Common myeloid progenitor, CD34-positive (primary cell): ENCODE results near the gene CRTC1.

Source experiments
- CTCF ChIA-PET: fragments of 350-600 bp; sonication (Branson Sonifier 250); formaldehyde crosslinking; loops from one replicate; lab custom pipeline; 2021; ENCODE audit warnings: antibody characterized with exemption; lab: Charles Lee
- POLR2A ChIA-PET: fragments of 350-600 bp; sonication (Branson Sonifier 250); formaldehyde crosslinking; loops from one replicate; lab custom pipeline; 2021; ENCODE audit warnings: antibody characterized with exemption; lab: Charles Lee
- DNase-seq, 3 donors: peaks; one replicate each; pipeline versions ENCODE4 v3.0.0 to v3.0.0-alpha.2; 2013
- H3K27ac ChIP-seq, 2 experiments: 1 replicate in 1 of 2; 2 replicates in 1 of 2; pipeline ENCODE4 v1.7.0; 2013; ENCODE audit warnings: inconsistent platforms in 2 of 2, low read length in 2 of 2, mild to moderate bottlenecking in 2 of 2, low read depth in 1 of 2, moderate library complexity in 1 of 2; ENCODE audit not compliant: severe bottlenecking in 2 of 2, insufficient read depth in 1 of 2, poor library complexity in 1 of 2
- H3K27me3 ChIP-seq, 5 experiments: replicated peaks in 2 of 5; 1 replicate in 3 of 5; 2 replicates in 2 of 5; pipeline versions ENCODE4 v1.6.1 to v1.7.0; 2013; ENCODE audit warnings: low read length in 4 of 5, mild to moderate bottlenecking in 2 of 5, moderate library complexity in 2 of 5, inconsistent platforms in 1 of 5; ENCODE audit not compliant: insufficient read depth in 5 of 5, control insufficient read depth in 4 of 5
- H3K36me3 ChIP-seq, 4 experiments: 1 replicate in 2 of 4; 2 replicates in 2 of 4; pipeline versions ENCODE4 v1.6.1 to v1.7.0; 2013; ENCODE audit warnings: low read length in 3 of 4, control low read depth in 1 of 4, mild to moderate bottlenecking in 1 of 4; ENCODE audit not compliant: control insufficient read depth in 4 of 4, insufficient read depth in 4 of 4
- H3K4me1 ChIP-seq, 4 experiments: 1 replicate in 3 of 4; 2 replicates in 1 of 4; pipeline versions ENCODE4 v1.6.1 to v1.7.1; 2013; ENCODE audit warnings: low read length in 3 of 4, mild to moderate bottlenecking in 3 of 4, control low read depth in 1 of 4, inconsistent platforms in 1 of 4, moderate library complexity in 1 of 4; ENCODE audit not compliant: control insufficient read depth in 4 of 4, insufficient read depth in 4 of 4; ENCODE audit errors: control extremely low read depth in 1 of 4
- H3K4me3 ChIP-seq, 7 experiments: 1 replicate in 4 of 7; 2 replicates in 3 of 7; pipeline versions ENCODE4 v1.5.1 to v1.7.0; 2013; ENCODE audit warnings: mild to moderate bottlenecking in 7 of 7, low read length in 6 of 7, moderate library complexity in 6 of 7, inconsistent platforms in 2 of 7, low read depth in 2 of 7, control low read depth in 1 of 7; ENCODE audit not compliant: insufficient read depth in 4 of 7, control insufficient read depth in 1 of 7; ENCODE audit errors: extremely low read depth in 1 of 7
- H3K9me3 ChIP-seq, 5 experiments: 1 replicate in 4 of 5; 2 replicates in 1 of 5; pipeline versions ENCODE4 v1.6.1 to v1.7.1; 2013; ENCODE audit warnings: low read length in 4 of 5, mild to moderate bottlenecking in 2 of 5, inconsistent platforms in 1 of 5, low read depth in 1 of 5, moderate library complexity in 1 of 5; ENCODE audit not compliant: control insufficient read depth in 4 of 5, insufficient read depth in 2 of 5; ENCODE audit errors: control extremely low read depth in 1 of 5
- WGBS: methylation state at CpG from one replicate; pipeline ENCODE4 v1.1.5; 2013; ENCODE audit not compliant: insufficient coverage; 5-methylcytosine and 5-hydroxymethylcytosine counted together

Gene CRTC1

GRCh38 chr19:18783958-18784785, 100.7 kb downstream of the CRTC1 start:
- Histone ChIP-seq H3K27ac (no peak overlapping the region), H3K27me3 (peaks cover 0 to 50% (median 18%) of the 10 kb centered on the region in 5 experiments), H3K9me3 (peaks cover 0 to 2% (median 0%) of the 10 kb centered on the region in 5 experiments), H3K4me1 (peaks cover 0 to 23% (median 19%) of the 10 kb centered on the region in 4 experiments), H3K36me3 (no peaks in the 10 kb centered on the region), H3K4me3 (no peak overlapping the region)
- CTCF ChIA-PET: no interaction called here
- DNase-seq: no peak
- POLR2A ChIA-PET: interaction anchor here (0.6 to 0.7 kb wide), 2 partner anchors 19 to 717 kb away, joined by 3 to 6 read pairs; no protein-coding TSS in a partner anchor
- WGBS: 95% methylated on average over 19 of the region's 19 CpGs

- Histone ChIP-seq H3K36me3 (no peaks in the 10 kb centered on the region), H3K27ac (no peak overlapping the region), H3K4me1 (peaks cover 0 to 29% (median 23%) of the 10 kb centered on the region in 4 experiments), H3K9me3 (peaks cover 0 to 2% (median 0%) of the 10 kb centered on the region in 5 experiments), H3K4me3 (no peak overlapping the region), H3K27me3 (peaks cover 0 to 56% (median 21%) of the 10 kb centered on the region in 5 experiments)
- WGBS: 84% methylated on average over 16 of the region's 16 CpGs
- DNase-seq: no peak
- POLR2A ChIA-PET: interaction anchor here (0.7 kb wide), 1 partner anchor 20 kb away, joined by 6 read pairs; no protein-coding TSS in a partner anchor
- CTCF ChIA-PET: no interaction called here
These were observed 101.3 kb downstream of the CRTC1 start for GRCh38 chr19:18784786-18785120.

- Histone ChIP-seq H3K4me3 (peak overlapping the region in 2 of 7 experiments; percentile 11 to 45), H3K36me3 (no peaks in the 10 kb centered on the region), H3K9me3 (peaks cover 0 to 2% (median 0%) of the 10 kb centered on the region in 5 experiments), H3K4me1 (peaks cover 0 to 35% (median 27%) of the 10 kb centered on the region in 4 experiments), H3K27me3 (peaks cover 0 to 63% (median 24%) of the 10 kb centered on the region in 5 experiments), H3K27ac (no peak overlapping the region)
- CTCF ChIA-PET: no interaction called here
- peak; percentile 71 to 79 (median 74) for DNase-seq
- POLR2A ChIA-PET: no interaction called here
- WGBS: 6% methylated on average over 41 of the region's 65 CpGs
These were observed 102.0 kb downstream of the CRTC1 start for GRCh38 chr19:18785179-18786124.

- 8% methylated on average over 42 of the region's 68 CpGs for WGBS
- Histone ChIP-seq H3K4me3 (peak overlapping the region in 3 of 7 experiments; percentile 14 to 28 (median 17)), H3K9me3 (peaks cover 0 to 2% (median 0%) of the 10 kb centered on the region in 5 experiments), H3K27ac (no peak overlapping the region), H3K36me3 (no peaks in the 10 kb centered on the region), H3K4me1 (peaks cover 0 to 43% (median 30%) of the 10 kb centered on the region in 4 experiments), H3K27me3 (peaks cover 0 to 96% (median 38%) of the 10 kb centered on the region in 5 experiments)
- ChIA-PET POLR2A (interaction anchor here (1.3 kb wide), 1 partner anchor 43 kb away, joined by 4 read pairs; the partner anchor contains the start of gene UPF1), CTCF (interaction anchor here (1.2 kb wide), 1 partner anchor 58 kb away, joined by 3 read pairs; no protein-coding TSS in a partner anchor)
- DNase-seq: no peak
These were observed 105.3 kb downstream of the CRTC1 start for GRCh38 chr19:18788529-18789421.

GRCh38 chr19:18789422-18789869, 106.0 kb downstream of the CRTC1 start:
- POLR2A ChIA-PET: interaction anchor here (1.3 kb wide), 1 partner anchor 42 kb away, joined by 4 read pairs; the partner anchor contains the start of gene UPF1
- Histone ChIP-seq H3K9me3 (peaks cover 0 to 2% (median 0%) of the 10 kb centered on the region in 5 experiments), H3K4me1 (peaks cover 0 to 43% (median 30%) of the 10 kb centered on the region in 4 experiments), H3K4me3 (peak overlapping the region in 3 of 7 experiments; percentile 28 to 58 (median 46)), H3K27me3 (peaks cover 0 to 96% (median 40%) of the 10 kb centered on the region in 5 experiments), H3K36me3 (no peaks in the 10 kb centered on the region), H3K27ac (no peak overlapping the region)
- CTCF ChIA-PET: no interaction called here
- DNase-seq: no peak
- WGBS: 1% methylated on average over 26 of the region's 38 CpGs
